HEK293 (cell line): Measurements from ENCODE around the gene FAM193A.

ENCODE experiments used
- CTCF ChIA-PET: fragments of 350-600 bp; formaldehyde crosslinking; extraction: SDS; loops from one replicate; lab custom pipeline; 2021; ENCODE audit warnings: antibody characterized with exemption; lab: Yijun Ruan, JAX
- POLR2A ChIA-PET: fragments of 300-600 bp; formaldehyde crosslinking; extraction: SDS; loops from one replicate; lab custom pipeline; 2020; ENCODE audit warnings: antibody characterized with exemption, inconsistent platforms; lab: Yijun Ruan, JAX
- H3K27ac ChIP-seq: fragments of 200-500 bp; sonication (Bioruptor generic); 2 replicates; pipeline ENCODE4 v1.5.1; 2014; ENCODE audit warnings: low read depth, low read length, control low read depth, inconsistent platforms; ENCODE audit errors: extremely low read depth
- H3K36me3 ChIP-seq, 2 experiments: fragments of 200-500 bp in 1 of 2; sonication (Bioruptor generic) in 1 of 2; 1 replicate in 1 of 2; 2 replicates in 1 of 2; pipeline ENCODE4 v1.5.1; 2014 to 2017; ENCODE audit warnings: inconsistent platforms in 2 of 2, low read length in 2 of 2; ENCODE audit not compliant: control insufficient read depth in 2 of 2, insufficient read depth in 1 of 2
- H3K4me1 ChIP-seq: fragments of 200-500 bp; sonication (Bioruptor generic); 2 replicates; pipeline ENCODE4 v1.5.1; 2014; ENCODE audit warnings: mild to moderate bottlenecking, low read length, inconsistent platforms; ENCODE audit not compliant: control insufficient read depth, insufficient read depth
- H3K4me3 ChIP-seq: 2 replicates; pipeline ENCODE4 v1.5.1; 2011; ENCODE audit warnings: low read depth, mild to moderate bottlenecking, control low read depth, low read length, moderate library complexity
- H3K9me3 ChIP-seq: fragments of 200-500 bp; sonication (Bioruptor generic); 2 replicates; pipeline ENCODE4 v1.5.1; 2014; ENCODE audit warnings: low read depth, low read length, inconsistent platforms; ENCODE audit not compliant: control insufficient read depth, insufficient read depth
- KLF1 ChIP-seq: fragments of 450-650 bp; formaldehyde crosslinking; IDR thresholded peaks from 2 replicates; pipeline ENCODE4 v1.5.1; 2016; ENCODE audit warnings: missing biosample characterization, missing genetic modification characterization
- SETDB1 ChIP-seq: IDR thresholded peaks from one replicate; pipeline ENCODE4 v1.6.1; 2017; ENCODE audit warnings: mild to moderate bottlenecking, low read length, moderate library complexity, mixed read lengths; ENCODE audit not compliant: insufficient read length
- ZNF10 ChIP-seq: fragments of 450-650 bp; formaldehyde crosslinking; IDR thresholded peaks from 2 replicates; pipeline ENCODE4 v1.5.1; 2017; ENCODE audit warnings: missing biosample characterization, missing genetic modification characterization
- ZNF121 ChIP-seq: fragments of 450-650 bp; formaldehyde crosslinking; IDR thresholded peaks from 2 replicates; pipeline ENCODE4 v1.5.1; 2016; ENCODE audit warnings: missing biosample characterization, missing genetic modification characterization
- ZNF184 ChIP-seq: fragments of 450-650 bp; IDR thresholded peaks from 2 replicates; pipeline ENCODE4 v1.5.1; 2018; ENCODE audit warnings: missing biosample characterization, mild to moderate bottlenecking, missing genetic modification characterization
- ZNF24 ChIP-seq: fragments of 450-650 bp; formaldehyde crosslinking; IDR thresholded peaks from 2 replicates; pipeline ENCODE4 v1.5.1; 2016; ENCODE audit warnings: missing biosample characterization, missing genetic modification characterization
- ZNF350 ChIP-seq: fragments of 450-650 bp; formaldehyde crosslinking; IDR thresholded peaks from 2 replicates; pipeline ENCODE4 v1.5.0; 2017; ENCODE audit warnings: missing biosample characterization, mild to moderate bottlenecking, missing genetic modification characterization
- ZNF366 ChIP-seq: fragments of 450-650 bp; formaldehyde crosslinking; conservative IDR thresholded peaks from 2 replicates; pipeline ENCODE4 v1.5.1; 2016; ENCODE audit warnings: missing biosample characterization, missing genetic modification characterization
- ZNF558 ChIP-seq: fragments of 450-650 bp; formaldehyde crosslinking; IDR thresholded peaks from 2 replicates; pipeline ENCODE4 v1.5.1; 2016; ENCODE audit warnings: missing biosample characterization, missing genetic modification characterization
- ZNF629 ChIP-seq: fragments of 450-650 bp; formaldehyde crosslinking; IDR thresholded peaks from 2 replicates; pipeline ENCODE4 v1.5.1; 2017; ENCODE audit warnings: missing biosample characterization, missing genetic modification characterization
- ZNF660 ChIP-seq: fragments of 450-650 bp; IDR thresholded peaks from 2 replicates; pipeline ENCODE4 v1.5.1; 2018; ENCODE audit warnings: missing biosample characterization, mild to moderate bottlenecking, missing genetic modification characterization
- ZNF843 ChIP-seq: fragments of 450-650 bp; formaldehyde crosslinking; IDR thresholded peaks from 2 replicates; pipeline ENCODE4 v1.5.1; 2016; ENCODE audit warnings: missing biosample characterization, missing genetic modification characterization
- ZSCAN23 ChIP-seq: fragments of 450-650 bp; formaldehyde crosslinking; IDR thresholded peaks from 2 replicates; pipeline ENCODE4 v1.5.1; 2016; ENCODE audit warnings: missing biosample characterization, missing genetic modification characterization
- TF ChIP-seq, protein P1 (sequence below): fragments of 450-650 bp; formaldehyde crosslinking; IDR thresholded peaks from 2 replicates; pipeline ENCODE4 v1.5.1; 2016; ENCODE audit warnings: missing biosample characterization, missing genetic modification characterization
- TF ChIP-seq, protein P2 (sequence below): fragments of 450-650 bp; formaldehyde crosslinking; IDR thresholded peaks from 2 replicates; pipeline ENCODE4 v1.5.1; 2016; ENCODE audit warnings: missing biosample characterization, missing genetic modification characterization
- TF ChIP-seq, protein P3 (sequence below): fragments of 450-650 bp; formaldehyde crosslinking; IDR thresholded peaks from 2 replicates; pipeline ENCODE4 v1.5.1; 2016; ENCODE audit warnings: missing biosample characterization, missing genetic modification characterization

The FAM193A gene

DNA sequence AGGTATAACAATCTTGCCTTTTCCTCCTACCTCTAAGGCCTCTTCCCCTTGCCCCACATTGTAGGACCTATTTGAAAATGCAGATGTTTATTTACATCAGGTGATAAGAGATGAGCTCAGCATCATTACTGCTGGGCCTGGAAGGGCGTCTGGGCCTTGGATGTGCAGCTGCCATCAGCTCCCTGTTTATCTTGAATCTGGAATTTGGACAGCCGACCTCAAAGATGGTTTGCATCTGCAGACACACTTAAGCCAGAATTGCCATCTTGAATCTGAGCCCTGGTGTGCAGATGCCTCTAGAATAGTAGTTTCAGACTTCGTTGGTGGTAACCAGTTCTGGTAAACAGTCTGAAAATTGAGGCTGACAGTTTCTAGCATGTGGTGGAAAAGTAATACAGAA lies 59.0 kb downstream of the FAM193A start:
- Histone ChIP-seq H3K4me3 (no peak overlapping the region), H3K36me3 (peaks cover 0 to 24% of the 10 kb centered on the region in 2 experiments; a peak in 1 of 3 replicates), H3K27ac (no peak overlapping the region), H3K9me3 (no peaks in the 10 kb centered on the region)
- POLR2A ChIA-PET = interaction anchor here (1.0 kb wide), 1 partner anchor 59 kb away, joined by 5 read pairs; the partner anchor contains the start of gene FAM193A
- TF ChIP-seq ZNF10 (tag by site-specific recombination) (0 out of 2 replicates have a peak, but pooled peaks have one; percentile 25), ZNF121 (tag by site-specific recombination) (no peak), ZNF366 (0 out of 2 replicates have a peak, but pooled peaks have one; percentile 33), ZNF629 (tag by site-specific recombination) (peak; percentile 15; the same call in 1 of the 2 replicates)
- TF ChIP-seq, all 188 proteins: peak for 3
- CTCF ChIA-PET = no interaction called here
- peaks cover 18% of the 10 kb centered on the region for H3K4me1 ChIP-seq

DNA sequence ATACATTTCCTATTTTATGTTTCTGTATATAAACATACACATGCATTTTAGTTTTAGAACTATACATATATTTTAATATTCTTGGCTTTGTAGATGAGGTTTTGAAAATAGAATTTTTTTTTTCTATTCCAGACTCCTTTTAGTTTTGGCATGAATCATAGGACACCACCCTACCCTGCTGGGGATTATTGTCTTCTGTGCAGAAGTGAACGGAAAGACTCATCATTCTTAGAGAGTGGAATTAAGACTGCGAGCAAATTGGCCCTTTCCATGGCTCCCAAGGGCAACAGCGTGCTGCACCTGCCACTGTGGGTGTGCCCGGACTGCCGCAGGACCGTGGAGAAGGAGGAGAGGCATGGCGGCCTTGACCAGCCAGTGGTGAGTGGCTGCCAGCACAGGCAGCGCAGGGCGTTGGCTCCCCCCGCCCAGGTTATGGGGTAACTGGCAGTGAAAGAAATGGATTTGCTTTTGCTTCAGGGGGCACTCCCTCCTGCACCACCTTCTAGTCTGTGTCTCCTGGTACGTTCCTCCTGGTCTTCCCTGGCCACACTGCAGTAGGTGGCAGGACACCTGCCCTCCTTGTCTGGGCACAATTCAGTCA lies 59.6 kb downstream of the FAM193A start:
- CTCF ChIA-PET = no interaction called here
- peaks cover 0 to 28% of the 10 kb centered on the region in 2 experiments; a peak in 2 of 3 replicates for H3K36me3 ChIP-seq
- no peak for TF ChIP-seq ZNF843 (tag by site-specific recombination)
- no peak for TF ChIP-seq ZNF660 (tag by site-specific recombination)
- TF ChIP-seq, protein P1, sequence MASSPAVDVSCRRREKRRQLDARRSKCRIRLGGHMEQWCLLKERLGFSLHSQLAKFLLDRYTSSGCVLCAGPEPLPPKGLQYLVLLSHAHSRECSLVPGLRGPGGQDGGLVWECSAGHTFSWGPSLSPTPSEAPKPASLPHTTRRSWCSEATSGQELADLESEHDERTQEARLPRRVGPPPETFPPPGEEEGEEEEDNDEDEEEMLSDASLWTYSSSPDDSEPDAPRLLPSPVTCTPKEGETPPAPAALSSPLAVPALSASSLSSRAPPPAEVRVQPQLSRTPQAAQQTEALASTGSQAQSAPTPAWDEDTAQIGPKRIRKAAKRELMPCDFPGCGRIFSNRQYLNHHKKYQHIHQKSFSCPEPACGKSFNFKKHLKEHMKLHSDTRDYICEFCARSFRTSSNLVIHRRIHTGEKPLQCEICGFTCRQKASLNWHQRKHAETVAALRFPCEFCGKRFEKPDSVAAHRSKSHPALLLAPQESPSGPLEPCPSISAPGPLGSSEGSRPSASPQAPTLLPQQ (tag by site-specific recombination) = no peak
- TF ChIP-seq SETDB1 = no peak
- 0 out of 2 replicates have a peak, but pooled peaks have one; percentile 31 for TF ChIP-seq KLF1 (tag by site-specific recombination)
- TF ChIP-seq ZNF24 (tag by site-specific recombination) = no peak
- TF ChIP-seq, protein P2, sequence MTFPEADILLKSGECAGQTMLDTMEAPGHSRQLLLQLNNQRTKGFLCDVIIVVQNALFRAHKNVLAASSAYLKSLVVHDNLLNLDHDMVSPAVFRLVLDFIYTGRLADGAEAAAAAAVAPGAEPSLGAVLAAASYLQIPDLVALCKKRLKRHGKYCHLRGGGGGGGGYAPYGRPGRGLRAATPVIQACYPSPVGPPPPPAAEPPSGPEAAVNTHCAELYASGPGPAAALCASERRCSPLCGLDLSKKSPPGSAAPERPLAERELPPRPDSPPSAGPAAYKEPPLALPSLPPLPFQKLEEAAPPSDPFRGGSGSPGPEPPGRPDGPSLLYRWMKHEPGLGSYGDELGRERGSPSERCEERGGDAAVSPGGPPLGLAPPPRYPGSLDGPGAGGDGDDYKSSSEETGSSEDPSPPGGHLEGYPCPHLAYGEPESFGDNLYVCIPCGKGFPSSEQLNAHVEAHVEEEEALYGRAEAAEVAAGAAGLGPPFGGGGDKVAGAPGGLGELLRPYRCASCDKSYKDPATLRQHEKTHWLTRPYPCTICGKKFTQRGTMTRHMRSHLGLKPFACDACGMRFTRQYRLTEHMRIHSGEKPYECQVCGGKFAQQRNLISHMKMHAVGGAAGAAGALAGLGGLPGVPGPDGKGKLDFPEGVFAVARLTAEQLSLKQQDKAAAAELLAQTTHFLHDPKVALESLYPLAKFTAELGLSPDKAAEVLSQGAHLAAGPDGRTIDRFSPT (tag by site-specific recombination) = 0 out of 2 replicates have a peak, but pooled peaks have one; percentile 14
- TF ChIP-seq, protein P3, sequence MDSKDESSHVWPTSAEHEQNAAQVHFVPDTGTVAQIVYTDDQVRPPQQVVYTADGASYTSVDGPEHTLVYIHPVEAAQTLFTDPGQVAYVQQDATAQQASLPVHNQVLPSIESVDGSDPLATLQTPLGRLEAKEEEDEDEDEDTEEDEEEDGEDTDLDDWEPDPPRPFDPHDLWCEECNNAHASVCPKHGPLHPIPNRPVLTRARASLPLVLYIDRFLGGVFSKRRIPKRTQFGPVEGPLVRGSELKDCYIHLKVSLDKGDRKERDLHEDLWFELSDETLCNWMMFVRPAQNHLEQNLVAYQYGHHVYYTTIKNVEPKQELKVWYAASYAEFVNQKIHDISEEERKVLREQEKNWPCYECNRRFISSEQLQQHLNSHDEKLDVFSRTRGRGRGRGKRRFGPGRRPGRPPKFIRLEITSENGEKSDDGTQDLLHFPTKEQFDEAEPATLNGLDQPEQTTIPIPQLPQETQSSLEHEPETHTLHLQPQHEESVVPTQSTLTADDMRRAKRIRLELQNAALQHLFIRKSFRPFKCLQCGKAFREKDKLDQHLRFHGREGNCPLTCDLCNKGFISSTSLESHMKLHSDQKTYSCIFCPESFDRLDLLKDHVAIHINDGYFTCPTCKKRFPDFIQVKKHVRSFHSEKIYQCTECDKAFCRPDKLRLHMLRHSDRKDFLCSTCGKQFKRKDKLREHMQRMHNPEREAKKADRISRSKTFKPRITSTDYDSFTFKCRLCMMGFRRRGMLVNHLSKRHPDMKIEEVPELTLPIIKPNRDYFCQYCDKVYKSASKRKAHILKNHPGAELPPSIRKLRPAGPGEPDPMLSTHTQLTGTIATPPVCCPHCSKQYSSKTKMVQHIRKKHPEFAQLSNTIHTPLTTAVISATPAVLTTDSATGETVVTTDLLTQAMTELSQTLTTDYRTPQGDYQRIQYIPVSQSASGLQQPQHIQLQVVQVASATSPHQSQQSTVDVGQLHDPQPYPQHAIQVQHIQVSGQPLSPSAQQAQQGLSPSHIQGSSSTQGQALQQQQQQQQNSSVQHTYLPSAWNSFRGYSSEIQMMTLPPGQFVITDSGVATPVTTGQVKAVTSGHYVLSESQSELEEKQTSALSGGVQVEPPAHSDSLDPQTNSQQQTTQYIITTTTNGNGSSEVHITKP = peak; percentile 36; the same call in 1 of the 2 replicates
- H3K4me1 ChIP-seq = peaks cover 18% of the 10 kb centered on the region
- no peaks in the 10 kb centered on the region for H3K9me3 ChIP-seq
- H3K27ac ChIP-seq = no peak overlapping the region
- POLR2A ChIA-PET = no interaction called here
- no peak overlapping the region for H3K4me3 ChIP-seq

DNA sequence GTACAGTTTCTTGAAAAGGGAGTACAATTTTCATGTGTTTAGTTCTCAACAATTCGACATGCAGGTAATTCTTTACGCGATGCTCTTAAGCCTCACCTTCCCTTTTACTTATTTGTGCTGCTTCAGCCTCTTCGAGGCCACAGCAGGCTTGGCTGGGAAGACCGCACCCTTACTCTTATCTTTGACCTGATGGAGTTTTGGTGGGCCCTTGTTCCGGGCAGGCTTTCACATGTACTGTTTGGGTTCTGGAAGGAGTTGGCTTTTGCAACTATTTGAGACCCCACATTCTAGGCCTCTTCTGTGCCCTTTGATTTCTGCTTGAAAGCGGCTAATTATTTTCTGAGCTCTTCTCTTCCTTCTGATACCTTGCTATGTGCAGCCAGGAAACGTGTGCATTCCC lies 60.2 kb downstream of the FAM193A start:
- ChIA-PET POLR2A (no interaction called here), CTCF (interaction anchor here (0.6 kb wide), 1 partner anchor 388 kb away, joined by 3 read pairs; no protein-coding TSS in a partner anchor)
- Histone ChIP-seq H3K4me3 (no peak overlapping the region), H3K27ac (no peak overlapping the region), H3K4me1 (peaks cover 18% of the 10 kb centered on the region), H3K9me3 (no peaks in the 10 kb centered on the region), H3K36me3 (peaks cover 0 to 28% of the 10 kb centered on the region in 2 experiments; a peak in 2 of 3 replicates)
- TF ChIP-seq ZNF184 (no peak), ZSCAN23 (tag by site-specific recombination) (no peak), SETDB1 (no peak), ZNF350 (tag by site-specific recombination) (no peak), ZNF558 (tag by site-specific recombination) (no peak)
- TF ChIP-seq, protein P2 (tag by site-specific recombination) = no peak
